HG02588 (cell line): ENCODE measurements around the gene STEAP4.

Experiments
- ATAC-seq: cut with Tn5 transposase; IDR thresholded peaks from one replicate; pipeline ENCODE4 v1.9.1; 2021; ENCODE audit warnings: mild to moderate bottlenecking, moderate library complexity; ENCODE audit not compliant: unreplicated experiment

STEAP4 gene

GRCh38 chr7:88224601-88225275, 82.0 kb downstream of the STEAP4 start:
- ATAC-seq = no peak

- ATAC-seq = no peak
Measured at GRCh38 chr7:88223265-88223664, 83.4 kb downstream of the STEAP4 start.
